Trophoblast cell (in vitro differentiated cells and primary cell): ENCODE data around the gene PTPRZ1.

Experiments used
- DNase-seq, 2 donors: peaks; one replicate each; pipeline ENCODE4 v3.0.0-alpha.2; 2016
- H2AFZ ChIP-seq: 2 replicates; pipeline ENCODE4 v1.6.1; 2013; ENCODE audit warnings: low read length, moderate library complexity, mild to moderate bottlenecking; ENCODE audit not compliant: insufficient read depth, poor library complexity
- H2AK5ac ChIP-seq: 2 replicates; pipeline ENCODE4 v1.6.1; 2013; ENCODE audit warnings: mild to moderate bottlenecking, low read length
- H2BK120ac ChIP-seq: 2 replicates; pipeline ENCODE4 v1.6.1; 2013; ENCODE audit warnings: low read length, mild to moderate bottlenecking, moderate library complexity; ENCODE audit not compliant: insufficient read depth, poor library complexity
- H2BK12ac ChIP-seq: 2 replicates; pipeline ENCODE4 v1.6.1; 2013; ENCODE audit warnings: mild to moderate bottlenecking, low read length, moderate library complexity
- H2BK5ac ChIP-seq: 2 replicates; pipeline ENCODE4 v1.6.1; 2013; ENCODE audit warnings: low read length, low read depth, moderate library complexity, mild to moderate bottlenecking; ENCODE audit not compliant: poor library complexity
- H3K14ac ChIP-seq: 2 replicates; pipeline ENCODE4 v1.6.1; 2013; ENCODE audit warnings: mild to moderate bottlenecking, low read length
- H3K18ac ChIP-seq: 2 replicates; pipeline ENCODE4 v1.6.1; 2013; ENCODE audit warnings: mild to moderate bottlenecking, low read length
- H3K23ac ChIP-seq: 2 replicates; pipeline ENCODE4 v1.6.1; 2013; ENCODE audit warnings: low read length
- H3K27ac ChIP-seq: 2 replicates; pipeline ENCODE4 v1.5.1; 2013; ENCODE audit warnings: low read depth, mild to moderate bottlenecking, inconsistent platforms, low read length, moderate library complexity
- H3K27me3 ChIP-seq: 2 replicates; pipeline ENCODE4 v1.6.1; 2013; ENCODE audit warnings: inconsistent platforms, mild to moderate bottlenecking, low read length, moderate library complexity; ENCODE audit not compliant: insufficient read depth
- H3K36me3 ChIP-seq, 2 experiments: 1 replicate in 1 of 2; 2 replicates in 1 of 2; pipeline ENCODE4 v1.6.1; 2013; ENCODE audit warnings: low read length in 2 of 2, mild to moderate bottlenecking in 2 of 2, moderate library complexity in 1 of 2; ENCODE audit not compliant: insufficient read depth in 2 of 2, control insufficient read depth in 1 of 2
- H3K4ac ChIP-seq: 2 replicates; pipeline ENCODE4 v1.6.1; 2013; ENCODE audit warnings: low read depth, mild to moderate bottlenecking, low read length, moderate library complexity
- H3K4me1 ChIP-seq, 2 experiments: 1 replicate in 1 of 2; 2 replicates in 1 of 2; pipeline ENCODE4 v1.6.1; 2013; ENCODE audit warnings: low read length in 2 of 2, mild to moderate bottlenecking in 2 of 2, moderate library complexity in 1 of 2; ENCODE audit not compliant: insufficient read depth in 2 of 2, control insufficient read depth in 1 of 2
- H3K4me2 ChIP-seq: 2 replicates; pipeline ENCODE4 v1.6.1; 2013; ENCODE audit warnings: inconsistent platforms, mild to moderate bottlenecking, low read length, moderate library complexity
- H3K4me3 ChIP-seq: 2 replicates; pipeline ENCODE4 v1.5.1; 2013; ENCODE audit warnings: mild to moderate bottlenecking, low read depth, low read length, inconsistent platforms
- H3K79me1 ChIP-seq: one replicate; pipeline ENCODE4 v1.6.1; 2013; ENCODE audit warnings: low read length
- H3K79me2 ChIP-seq: 2 replicates; pipeline ENCODE4 v1.6.1; 2013; ENCODE audit warnings: low read length, mild to moderate bottlenecking; ENCODE audit not compliant: control insufficient read depth, insufficient read depth, poor library complexity
- H3K9ac ChIP-seq: 2 replicates; pipeline ENCODE4 v1.6.1; 2013; ENCODE audit warnings: mild to moderate bottlenecking, low read length
- H3K9me3 ChIP-seq: 2 replicates; pipeline ENCODE4 v1.6.1; 2013; ENCODE audit warnings: low read depth, mild to moderate bottlenecking, control low read depth, inconsistent platforms, low read length; ENCODE audit not compliant: insufficient read depth
- H4K12ac ChIP-seq: 2 replicates; pipeline ENCODE4 v1.6.1; 2013; ENCODE audit warnings: low read depth, mild to moderate bottlenecking, low read length, moderate library complexity
- H4K8ac ChIP-seq: 2 replicates; pipeline ENCODE4 v1.6.1; 2013; ENCODE audit warnings: low read depth, mild to moderate bottlenecking, low read length, moderate library complexity
- H4K91ac ChIP-seq: one replicate; pipeline ENCODE4 v1.6.1; 2013; ENCODE audit warnings: low read depth, mild to moderate bottlenecking, low read length, moderate library complexity
- WGBS: extraction: QIAGEN DNeasy Blood & Tissue Kit; methylation state at CpG from one replicate; pipeline ENCODE4 v1.1.7; 2013; ENCODE audit warnings: missing lambda C conversion rate; ENCODE audit not compliant: insufficient read length, insufficient coverage; ENCODE audit errors: extremely low coverage; 5-methylcytosine and 5-hydroxymethylcytosine counted together

Gene PTPRZ1

GRCh38 chr7:122033641-122034040 lies 160.7 kb downstream of the PTPRZ1 start:
- H3K27me3 ChIP-seq: no peaks in the 10 kb centered on the region
- H4K91ac ChIP-seq: no peak overlapping the region
- H3K23ac ChIP-seq: no peak overlapping the region
- H3K4me3 ChIP-seq: no peak overlapping the region
- no peak overlapping the region for H2AK5ac ChIP-seq
- no peak overlapping the region for H2AFZ ChIP-seq
- no peak overlapping the region for H3K14ac ChIP-seq
- no peaks in the 10 kb centered on the region for H3K9me3 ChIP-seq
- H2BK12ac ChIP-seq: no peak overlapping the region
- no peak overlapping the region for H3K4ac ChIP-seq
- no peak overlapping the region for H2BK5ac ChIP-seq
- H3K27ac ChIP-seq: no peak overlapping the region
- no peaks in the 10 kb centered on the region for H3K79me1 ChIP-seq
- H3K4me2 ChIP-seq: no peak overlapping the region
- no peaks in the 10 kb centered on the region for H3K79me2 ChIP-seq
- H2BK120ac ChIP-seq: no peak overlapping the region
- no peak overlapping the region for H3K18ac ChIP-seq
- WGBS: no CpG with 5 or more reads among the region's 1 CpG
- H3K4me1 ChIP-seq: no peaks in the 10 kb centered on the region
- H4K8ac ChIP-seq: no peak overlapping the region
- no peak overlapping the region for H3K9ac ChIP-seq
- H4K12ac ChIP-seq: no peak overlapping the region
- no peak for DNase-seq
- H3K36me3 ChIP-seq: no peaks in the 10 kb centered on the region

- Histone ChIP-seq H3K4me2 (no peak overlapping the region), H3K4ac (no peak overlapping the region), H2BK12ac (no peak overlapping the region), H3K23ac (no peak overlapping the region), H2AFZ (no peak overlapping the region), H2AK5ac (no peak overlapping the region), H2BK5ac (no peak overlapping the region), H4K12ac (no peak overlapping the region), H3K4me1 (peaks cover 0 to 2% of the 10 kb centered on the region in 2 experiments), H3K79me2 (no peaks in the 10 kb centered on the region), H3K9me3 (no peaks in the 10 kb centered on the region), H3K27ac (no peak overlapping the region), H4K8ac (no peak overlapping the region), H3K79me1 (peaks cover 2% of the 10 kb centered on the region), H3K4me3 (no peak overlapping the region), H3K27me3 (no peaks in the 10 kb centered on the region), H2BK120ac (no peak overlapping the region), H3K18ac (no peak overlapping the region), H3K9ac (no peak overlapping the region), H3K36me3 (no peaks in the 10 kb centered on the region), H4K91ac (no peak overlapping the region), H3K14ac (no peak overlapping the region)
- no CpG with 5 or more reads among the region's 1 CpG for WGBS
- DNase-seq: no peak
Measured at GRCh38 chr7:122035876-122036275, 162.9 kb downstream of the PTPRZ1 start.

GRCh38 chr7:122038134-122038533 lies 165.2 kb downstream of the PTPRZ1 start:
- no peak overlapping the region for H4K8ac ChIP-seq
- H2BK5ac ChIP-seq: no peak overlapping the region
- no peak overlapping the region for H2AFZ ChIP-seq
- no peak overlapping the region for H2BK12ac ChIP-seq
- no peak overlapping the region for H4K12ac ChIP-seq
- no peak overlapping the region for H3K23ac ChIP-seq
- no peak overlapping the region for H4K91ac ChIP-seq
- H3K4me1 ChIP-seq: peaks cover 0 to 2% of the 10 kb centered on the region in 2 experiments
- H2AK5ac ChIP-seq: no peak overlapping the region
- H3K14ac ChIP-seq: no peak overlapping the region
- no CpG with 5 or more reads among the region's 3 CpGs for WGBS
- H3K79me2 ChIP-seq: no peaks in the 10 kb centered on the region
- no peak overlapping the region for H3K4me2 ChIP-seq
- no peak overlapping the region for H2BK120ac ChIP-seq
- peaks cover 2% of the 10 kb centered on the region for H3K79me1 ChIP-seq
- no peak for DNase-seq
- H3K27ac ChIP-seq: no peak overlapping the region
- H3K4me3 ChIP-seq: no peak overlapping the region
- no peak overlapping the region for H3K18ac ChIP-seq
- no peaks in the 10 kb centered on the region for H3K36me3 ChIP-seq
- H3K9me3 ChIP-seq: no peaks in the 10 kb centered on the region
- no peak overlapping the region for H3K9ac ChIP-seq
- H3K27me3 ChIP-seq: no peaks in the 10 kb centered on the region
- no peak overlapping the region for H3K4ac ChIP-seq

- Histone ChIP-seq H3K27me3 (no peaks in the 10 kb centered on the region), H3K4me1 (peaks cover 0 to 2% of the 10 kb centered on the region in 2 experiments), H3K14ac (no peak overlapping the region), H3K79me1 (peaks cover 2% of the 10 kb centered on the region), H3K27ac (no peak overlapping the region), H2AFZ (no peak overlapping the region), H4K12ac (no peak overlapping the region), H2AK5ac (no peak overlapping the region), H3K23ac (no peak overlapping the region), H3K36me3 (no peaks in the 10 kb centered on the region), H3K18ac (no peak overlapping the region), H2BK5ac (no peak overlapping the region), H3K9ac (no peak overlapping the region), H3K9me3 (no peaks in the 10 kb centered on the region), H3K79me2 (no peaks in the 10 kb centered on the region), H4K91ac (no peak overlapping the region), H2BK12ac (no peak overlapping the region), H3K4me3 (no peak overlapping the region), H3K4ac (no peak overlapping the region), H4K8ac (no peak overlapping the region), H2BK120ac (no peak overlapping the region), H3K4me2 (no peak overlapping the region)
- no peak for DNase-seq
- no CpG with 5 or more reads among the region's 3 CpGs for WGBS
Measured at GRCh38 chr7:122038904-122039303, 165.9 kb downstream of the PTPRZ1 start.
